Fibroblast of pulmonary artery (primary cell): ENCODE measurements around the gene TRMT10C.

Experiments
- DNase-seq: peaks from one replicate; pipeline ENCODE4 v3.0.0-alpha.2; 2010; ENCODE audit warnings: low read depth
- H3K4me3 ChIP-seq: replicated peaks from 2 replicates; pipeline ENCODE4 v1.5.1; 2011; ENCODE audit warnings: low read depth, mild to moderate bottlenecking, control low read depth, low read length, moderate library complexity
- TF ChIP-seq, protein P1 (sequence below): IDR thresholded peaks from 2 replicates; pipeline ENCODE4 v1.5.1; 2011; ENCODE audit warnings: mild to moderate bottlenecking, control low read depth, low read length, inconsistent platforms; ENCODE audit errors: missing control alignments

The TRMT10C gene

GRCh38 chr3:101561630-101562328 is at the start of gene TRMT10C:
Gene TRMT10C (plus strand): TSS chr3:101561868. CDS start chr3:101564782, 2,914 bp downstream.
- peak; percentile 95 for DNase-seq
- TF ChIP-seq, protein P1, sequence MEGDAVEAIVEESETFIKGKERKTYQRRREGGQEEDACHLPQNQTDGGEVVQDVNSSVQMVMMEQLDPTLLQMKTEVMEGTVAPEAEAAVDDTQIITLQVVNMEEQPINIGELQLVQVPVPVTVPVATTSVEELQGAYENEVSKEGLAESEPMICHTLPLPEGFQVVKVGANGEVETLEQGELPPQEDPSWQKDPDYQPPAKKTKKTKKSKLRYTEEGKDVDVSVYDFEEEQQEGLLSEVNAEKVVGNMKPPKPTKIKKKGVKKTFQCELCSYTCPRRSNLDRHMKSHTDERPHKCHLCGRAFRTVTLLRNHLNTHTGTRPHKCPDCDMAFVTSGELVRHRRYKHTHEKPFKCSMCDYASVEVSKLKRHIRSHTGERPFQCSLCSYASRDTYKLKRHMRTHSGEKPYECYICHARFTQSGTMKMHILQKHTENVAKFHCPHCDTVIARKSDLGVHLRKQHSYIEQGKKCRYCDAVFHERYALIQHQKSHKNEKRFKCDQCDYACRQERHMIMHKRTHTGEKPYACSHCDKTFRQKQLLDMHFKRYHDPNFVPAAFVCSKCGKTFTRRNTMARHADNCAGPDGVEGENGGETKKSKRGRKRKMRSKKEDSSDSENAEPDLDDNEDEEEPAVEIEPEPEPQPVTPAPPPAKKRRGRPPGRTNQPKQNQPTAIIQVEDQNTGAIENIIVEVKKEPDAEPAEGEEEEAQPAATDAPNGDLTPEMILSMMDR: no peak
- H3K4me3 ChIP-seq: peak within 1 kb of the TSS; percentile 86

DNA sequence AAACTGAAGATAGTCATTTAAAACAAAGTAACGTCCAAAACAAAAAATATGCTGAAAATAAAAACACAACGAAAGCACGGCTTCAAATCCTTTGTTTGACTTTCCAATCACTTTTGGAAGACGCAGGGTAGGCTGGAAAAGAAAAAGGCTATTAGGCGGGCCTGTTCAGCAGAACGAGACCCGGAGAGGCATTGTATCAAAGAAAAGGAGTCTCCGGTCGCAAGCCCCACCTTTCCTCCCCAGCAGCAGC is 49.3 kb upstream of the TRMT10C start:
- TF ChIP-seq, protein P1: no peak
- no peak for DNase-seq
- peak overlapping the region; percentile 87 for H3K4me3 ChIP-seq

DNA sequence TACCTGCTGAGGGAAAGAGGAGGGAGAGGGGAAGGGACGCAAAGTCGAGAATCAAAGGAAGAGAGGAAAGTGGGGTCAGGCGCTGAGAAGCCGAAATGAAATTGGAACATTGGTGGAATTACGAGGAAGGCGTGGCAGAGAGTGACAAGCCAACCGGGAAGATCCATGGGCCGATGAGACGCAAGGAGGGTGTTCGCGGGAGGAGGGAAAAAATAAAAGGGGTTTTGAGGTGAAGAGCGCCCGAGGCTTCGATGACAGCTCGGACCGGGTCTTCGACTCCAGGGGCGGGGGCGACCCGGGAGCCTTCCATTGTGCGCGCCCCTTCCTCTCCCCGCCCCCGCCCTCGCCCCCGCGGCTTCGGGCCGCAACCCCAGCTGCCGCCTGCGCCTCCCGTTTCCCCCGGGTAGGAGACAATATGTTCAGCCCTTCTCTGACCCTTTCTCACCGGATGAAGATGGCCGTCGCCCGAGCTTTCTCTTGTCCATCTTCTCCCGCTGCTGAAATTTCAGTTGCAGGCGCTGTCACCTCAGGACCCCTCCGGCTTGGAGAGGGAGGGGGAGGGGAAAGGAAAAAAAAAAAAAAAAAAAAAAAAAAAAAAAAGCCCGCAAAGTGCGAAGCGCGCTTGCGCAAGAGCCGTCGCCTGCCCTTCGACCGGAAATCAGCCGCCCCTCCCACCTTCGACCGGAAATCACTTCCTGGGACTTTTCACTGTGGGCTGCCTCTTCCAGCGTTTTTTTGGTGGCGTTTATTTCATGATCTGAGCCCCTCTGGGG is 48.8 kb upstream of the TRMT10C start, which contains the start of gene SENP7:
Gene SENP7, minus strand, starts transcription at position 567 of the 773 bp plus-strand sequence. Its CDS starts 82 bp downstream, at position 485.
- peak; percentile 85 for DNase-seq
- peak within 1 kb of the TSS; percentile 87 for H3K4me3 ChIP-seq
- TF ChIP-seq, protein P1: no peak

GRCh38 chr3:101513419-101513986 is 48.2 kb upstream of the TRMT10C start:
- no peak for DNase-seq
- TF ChIP-seq, protein P1: no peak
- peak overlapping the region; percentile 87 for H3K4me3 ChIP-seq

- DNase-seq: no peak
- no peak overlapping the region for H3K4me3 ChIP-seq
- TF ChIP-seq, protein P1: no peak
These were observed 43.2 kb upstream of the TRMT10C start for GRCh38 chr3:101518421-101518871.

- TF ChIP-seq, protein P1: no peak
- no peak overlapping the region for H3K4me3 ChIP-seq
- no peak for DNase-seq
These were observed 41.8 kb upstream of the TRMT10C start for GRCh38 chr3:101519685-101520365.
